ENCODE results near the gene INTS1. TPM values are rescaled to one million over a fixed set of nuclear protein-coding genes. Genes with fewer than 3 reads are reported as not detected.

INTS1 gene
- total RNA-seq, 1 experiment from 2014 or later, result 161 TPM

DNA sequence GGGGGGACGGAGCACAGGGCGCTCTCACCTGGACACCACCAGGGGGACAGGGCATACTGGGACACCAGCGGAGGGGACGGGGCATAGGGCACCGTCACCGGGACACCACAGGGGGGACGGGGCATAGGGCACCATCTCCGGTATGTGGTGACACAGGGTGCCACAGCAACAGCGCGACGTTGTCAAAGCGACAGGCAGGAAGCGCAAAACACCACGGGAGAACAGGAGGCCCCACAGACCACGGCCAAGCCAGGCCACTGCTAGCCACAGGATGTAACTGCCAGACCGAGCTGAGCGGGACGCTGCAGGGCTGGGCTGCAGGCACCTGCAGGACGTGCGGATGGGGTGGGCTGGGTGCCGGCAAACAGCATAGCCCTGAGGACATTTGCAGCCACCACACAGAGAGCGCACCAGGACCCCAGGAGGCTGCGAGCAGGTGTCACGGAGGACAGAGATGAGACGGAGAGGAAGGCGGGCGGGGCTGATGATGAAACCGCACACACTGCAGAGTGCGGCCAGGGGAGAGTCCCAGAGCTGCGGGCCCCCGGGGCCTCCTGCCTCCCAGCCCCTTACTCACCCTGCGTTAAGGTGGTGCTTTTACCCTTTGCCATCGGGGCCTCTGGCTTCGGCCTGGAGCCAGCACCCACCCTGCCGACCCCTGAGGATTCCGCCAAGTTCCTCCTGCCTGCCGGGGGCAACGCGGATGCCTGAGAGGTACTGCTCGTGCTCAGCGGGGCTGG lies 62.4 kb downstream of the INTS1 start:
- H3K27me3 Mint-ChIP-seq (ENCODE audit: low read depth), result no peaks in the 10 kb centered on the region
- no peak for TF ChIP-seq ZNF671 (CRISPR knock-in tag; IDR thresholded peaks at IDR 0.05)
- no peak for TF ChIP-seq ZNF263 (CRISPR knock-in tag; IDR thresholded peaks at IDR 0.05; ENCODE audit: low read depth)
- no peaks in the 10 kb centered on the region for H3K4me1 Mint-ChIP-seq
- peak overlapping the region; percentile 45; the same call in 1 of the 2 replicates for H3K27ac Mint-ChIP-seq
- H3K4me3 Mint-ChIP-seq, result no peak overlapping the region
- peaks cover 4% of the 10 kb centered on the region; the same call in 1 of the 2 replicates for H3K9me3 Mint-ChIP-seq
- POLR2A ChIA-PET, result no interaction called here
- CTCF ChIA-PET, result interaction anchor here (0.8 to 3.2 kb wide), 4 partner anchors 8 to 33 kb away, joined by 3 to 19 read pairs (median 4); no protein-coding TSS in a partner anchor
- ATAC-seq, result no peak
- no peak for DNase-seq (ENCODE audit: low spot score)
- H3K36me3 Mint-ChIP-seq, result no peaks in the 10 kb centered on the region

DNA sequence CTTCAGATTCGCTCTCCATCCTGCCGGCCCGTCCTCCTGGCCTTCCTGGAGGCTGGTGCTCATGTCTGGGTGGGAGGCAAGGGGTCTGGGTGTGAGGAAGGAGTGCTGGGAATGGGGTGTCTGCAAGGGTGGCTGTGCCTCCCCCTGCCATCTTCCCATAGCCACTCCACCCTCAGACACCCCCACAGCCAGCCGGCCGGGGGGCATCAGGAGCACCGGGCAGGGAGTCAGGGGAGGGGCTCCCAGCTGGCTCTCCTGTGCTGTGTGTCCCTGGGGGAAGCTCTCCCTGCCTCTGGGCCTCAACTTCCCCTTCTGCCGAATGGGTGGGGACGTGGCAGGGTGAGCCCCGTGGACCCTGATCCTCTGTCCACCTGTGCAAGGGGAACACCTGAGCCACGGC lies 63.6 kb downstream of the INTS1 start:
- H3K27ac Mint-ChIP-seq, result no peak overlapping the region
- peaks cover 4% of the 10 kb centered on the region; the same call in 1 of the 2 replicates for H3K9me3 Mint-ChIP-seq
- DNase-seq (ENCODE audit: low spot score) (no peak), ATAC-seq (no peak)
- TF ChIP-seq, protein P1, sequence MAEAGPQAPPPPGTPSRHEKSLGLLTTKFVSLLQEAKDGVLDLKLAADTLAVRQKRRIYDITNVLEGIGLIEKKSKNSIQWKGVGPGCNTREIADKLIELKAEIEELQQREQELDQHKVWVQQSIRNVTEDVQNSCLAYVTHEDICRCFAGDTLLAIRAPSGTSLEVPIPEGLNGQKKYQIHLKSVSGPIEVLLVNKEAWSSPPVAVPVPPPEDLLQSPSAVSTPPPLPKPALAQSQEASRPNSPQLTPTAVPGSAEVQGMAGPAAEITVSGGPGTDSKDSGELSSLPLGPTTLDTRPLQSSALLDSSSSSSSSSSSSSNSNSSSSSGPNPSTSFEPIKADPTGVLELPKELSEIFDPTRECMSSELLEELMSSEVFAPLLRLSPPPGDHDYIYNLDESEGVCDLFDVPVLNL (CRISPR knock-in tag; IDR thresholded peaks at IDR 0.05; ENCODE audit: borderline replicate concordance, low read depth), result no peak
- TF ChIP-seq RORB (CRISPR knock-in tag; IDR thresholded peaks at IDR 0.05), result no peak
- no peak for TF ChIP-seq OVOL2 (CRISPR knock-in tag; IDR thresholded peaks at IDR 0.05; ENCODE audit: borderline replicate concordance)
- no peak for TF ChIP-seq CREB1 (CRISPR knock-in tag; IDR thresholded peaks at IDR 0.05)
- TF ChIP-seq CBFB (CRISPR knock-in tag; IDR thresholded peaks at IDR 0.05; ENCODE audit: low read depth), result no peak
- no peak for TF ChIP-seq ATF1 (CRISPR knock-in tag; IDR thresholded peaks at IDR 0.05)
- TF ChIP-seq, protein P2, sequence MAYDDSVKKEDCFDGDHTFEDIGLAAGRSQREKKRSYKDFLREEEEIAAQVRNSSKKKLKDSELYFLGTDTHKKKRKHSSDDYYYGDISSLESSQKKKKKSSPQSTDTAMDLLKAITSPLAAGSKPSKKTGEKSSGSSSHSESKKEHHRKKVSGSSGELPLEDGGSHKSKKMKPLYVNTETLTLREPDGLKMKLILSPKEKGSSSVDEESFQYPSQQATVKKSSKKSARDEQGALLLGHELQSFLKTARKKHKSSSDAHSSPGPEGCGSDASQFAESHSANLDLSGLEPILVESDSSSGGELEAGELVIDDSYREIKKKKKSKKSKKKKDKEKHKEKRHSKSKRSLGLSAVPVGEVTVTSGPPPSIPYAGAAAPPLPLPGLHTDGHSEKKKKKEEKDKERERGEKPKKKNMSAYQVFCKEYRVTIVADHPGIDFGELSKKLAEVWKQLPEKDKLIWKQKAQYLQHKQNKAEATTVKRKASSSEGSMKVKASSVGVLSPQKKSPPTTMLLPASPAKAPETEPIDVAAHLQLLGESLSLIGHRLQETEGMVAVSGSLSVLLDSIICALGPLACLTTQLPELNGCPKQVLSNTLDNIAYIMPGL (CRISPR knock-in tag; IDR thresholded peaks at IDR 0.05), result no peak
- H3K36me3 Mint-ChIP-seq, result no peaks in the 10 kb centered on the region
- no peaks in the 10 kb centered on the region for H3K27me3 Mint-ChIP-seq (ENCODE audit: low read depth)
- H3K4me3 Mint-ChIP-seq, result no peak overlapping the region
- ChIA-PET POLR2A (no interaction called here), CTCF (interaction anchor here (1.6 to 3.2 kb wide), 2 partner anchors 8 to 115 kb away, joined by 4 to 19 read pairs; partner anchors contain the start of gene TMEM184A)
- H3K4me1 Mint-ChIP-seq, result no peaks in the 10 kb centered on the region

DNA sequence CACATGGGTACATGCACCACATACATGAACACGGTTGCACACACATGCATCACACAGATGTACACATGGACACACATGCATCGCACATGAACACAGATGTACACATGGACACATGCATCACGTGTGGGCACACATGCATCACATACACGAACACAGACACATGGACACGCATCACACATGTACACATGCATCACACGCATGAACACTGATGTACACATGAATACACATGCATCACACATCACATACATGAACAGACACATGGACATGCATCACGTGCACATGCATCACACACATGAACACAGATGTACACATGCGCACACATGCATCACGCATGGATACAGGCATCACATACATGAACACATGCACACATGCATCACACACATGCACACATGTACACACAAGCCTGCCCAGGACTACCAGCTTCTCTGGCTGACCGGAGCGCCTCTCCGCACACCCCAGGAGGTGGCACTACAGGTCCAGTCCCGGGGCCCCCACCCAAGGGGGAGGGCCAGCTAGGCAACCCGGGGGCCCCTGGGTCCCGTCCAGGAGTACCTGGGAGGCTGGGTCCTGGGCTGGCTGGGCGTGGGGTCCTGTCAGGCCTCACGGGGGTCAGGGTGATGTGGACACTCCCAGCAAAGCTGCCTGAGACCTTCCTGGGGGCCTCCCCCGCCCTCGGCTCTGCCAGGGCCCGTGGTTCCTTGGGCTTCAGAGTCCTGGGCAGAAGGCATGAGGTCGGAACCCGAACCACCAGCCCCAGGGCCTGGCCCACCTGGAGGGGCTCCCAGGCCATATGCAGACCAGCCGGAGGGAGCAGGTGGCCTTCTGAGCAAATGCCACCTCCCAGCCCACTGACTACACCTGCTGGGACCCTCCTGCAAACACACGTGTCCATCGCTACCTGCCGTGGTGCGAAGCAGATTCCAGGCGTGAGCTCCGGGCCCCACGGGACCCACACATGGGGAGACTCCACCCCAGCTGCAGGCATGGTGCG lies 64.5 kb downstream of the INTS1 start:
- peak overlapping the region; percentile 72; the same call in 1 of the 2 replicates for H3K27ac Mint-ChIP-seq
- H3K27me3 Mint-ChIP-seq (ENCODE audit: low read depth), result no peaks in the 10 kb centered on the region
- DNase-seq (ENCODE audit: low spot score), result no peak
- peaks cover 4% of the 10 kb centered on the region; the same call in 1 of the 2 replicates for H3K9me3 Mint-ChIP-seq
- ChIA-PET POLR2A (no interaction called here), CTCF (interaction anchor here (0.8 to 1.6 kb wide), 3 partner anchors 35 to 213 kb away, joined by 3 to 6 read pairs (median 4); partner anchors contain the start of gene TMEM184A)
- no peak for ATAC-seq
- H3K4me1 Mint-ChIP-seq, result no peaks in the 10 kb centered on the region
- no peak overlapping the region for H3K4me3 Mint-ChIP-seq
- TF ChIP-seq, protein P3, sequence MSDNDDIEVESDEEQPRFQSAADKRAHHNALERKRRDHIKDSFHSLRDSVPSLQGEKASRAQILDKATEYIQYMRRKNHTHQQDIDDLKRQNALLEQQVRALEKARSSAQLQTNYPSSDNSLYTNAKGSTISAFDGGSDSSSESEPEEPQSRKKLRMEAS (CRISPR knock-in tag; IDR thresholded peaks at IDR 0.05), result no peak
- TF ChIP-seq JUN (CRISPR knock-in tag; IDR thresholded peaks at IDR 0.05) (no peak), RELA (CRISPR knock-in tag; IDR thresholded peaks at IDR 0.05; ENCODE audit: borderline replicate concordance) (no peak), SP1 (CRISPR knock-in tag; conservative IDR thresholded peaks at IDR 0.05) (no peak), CBFB (CRISPR knock-in tag; IDR thresholded peaks at IDR 0.05; ENCODE audit: low read depth) (no peak), PRRX2 (CRISPR knock-in tag; IDR thresholded peaks at IDR 0.05) (no peak), HMGA2 (CRISPR knock-in tag; IDR thresholded peaks at IDR 0.05) (no peak), ZNF416 (CRISPR knock-in tag; IDR thresholded peaks at IDR 0.05) (no peak), ZNF396 (CRISPR knock-in tag; IDR thresholded peaks at IDR 0.05; ENCODE audit: borderline replicate concordance) (no peak)
- TF ChIP-seq, protein P4, sequence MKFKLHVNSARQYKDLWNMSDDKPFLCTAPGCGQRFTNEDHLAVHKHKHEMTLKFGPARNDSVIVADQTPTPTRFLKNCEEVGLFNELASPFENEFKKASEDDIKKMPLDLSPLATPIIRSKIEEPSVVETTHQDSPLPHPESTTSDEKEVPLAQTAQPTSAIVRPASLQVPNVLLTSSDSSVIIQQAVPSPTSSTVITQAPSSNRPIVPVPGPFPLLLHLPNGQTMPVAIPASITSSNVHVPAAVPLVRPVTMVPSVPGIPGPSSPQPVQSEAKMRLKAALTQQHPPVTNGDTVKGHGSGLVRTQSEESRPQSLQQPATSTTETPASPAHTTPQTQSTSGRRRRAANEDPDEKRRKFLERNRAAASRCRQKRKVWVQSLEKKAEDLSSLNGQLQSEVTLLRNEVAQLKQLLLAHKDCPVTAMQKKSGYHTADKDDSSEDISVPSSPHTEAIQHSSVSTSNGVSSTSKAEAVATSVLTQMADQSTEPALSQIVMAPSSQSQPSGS (CRISPR knock-in tag; IDR thresholded peaks at IDR 0.05; ENCODE audit: borderline replicate concordance, low read depth), result no peak
- H3K36me3 Mint-ChIP-seq, result no peaks in the 10 kb centered on the region
